Muscle layer of colon (tissue), 2 donors: ENCODE data around the gene PPFIA4.
A peak's percentile ranks its signal among the peaks of the same experiment; 100 is the strongest.
"Not testable (repeated sequence)": the region's sequence is repeated elsewhere in the genome, so short reads cannot be mapped to it uniquely, and the experiment has no call there.

Experiments
- H3K27ac ChIP-seq: one replicate; pipeline ENCODE4 v1.7.0; 2013; ENCODE audit warnings: low read depth, mild to moderate bottlenecking, low read length, moderate library complexity
- H3K27me3 ChIP-seq, 2 donors: one replicate each; pipeline ENCODE4 v1.7.0; 2013; ENCODE audit warnings: low read length in 2 of 2, mild to moderate bottlenecking in 2 of 2; ENCODE audit not compliant: insufficient read depth in 2 of 2, control insufficient read depth in 1 of 2
- H3K36me3 ChIP-seq: one replicate; pipeline ENCODE4 v1.7.0; 2013; ENCODE audit warnings: mild to moderate bottlenecking, low read length; ENCODE audit not compliant: insufficient read depth
- H3K4me1 ChIP-seq: one replicate; pipeline ENCODE4 v1.7.0; 2013; ENCODE audit warnings: mild to moderate bottlenecking, low read length; ENCODE audit not compliant: insufficient read depth
- H3K4me3 ChIP-seq, 2 donors: one replicate each; pipeline ENCODE4 v1.7.0; 2013; ENCODE audit warnings: low read length in 2 of 2, low read depth in 1 of 2, mild to moderate bottlenecking in 1 of 2, moderate library complexity in 1 of 2
- H3K9ac ChIP-seq: one replicate; pipeline ENCODE4 v1.7.0; 2013; ENCODE audit warnings: low read length
- H3K9me3 ChIP-seq: one replicate; pipeline ENCODE4 v1.7.0; 2013; ENCODE audit warnings: mild to moderate bottlenecking, low read length
- donor health status: abdominal sarcoma.
- donor health status: Adenocarcinoma of cecum.

PPFIA4 gene

GRCh38 chr1:203026031-203026665 is at the start of gene PPFIA4:
Gene PPFIA4, plus strand, starts transcription at chr1:203026491. Its CDS starts 12,518 bp downstream, at chr1:203039009.
- H3K4me3 ChIP-seq = peak within 1 kb of the TSS; percentile 75
- H3K36me3 ChIP-seq = peaks cover 25% of the 10 kb centered on the region
- no peaks in the 10 kb centered on the region for H3K27me3 ChIP-seq
- no peak within 1 kb of the TSS for H3K27ac ChIP-seq
- H3K4me1 ChIP-seq = peaks cover 33% of the 10 kb centered on the region
- no peaks in the 10 kb centered on the region for H3K9me3 ChIP-seq
- H3K9ac ChIP-seq = peak within 1 kb of the TSS; percentile 44

- H3K27ac ChIP-seq = no peak overlapping the region
- H3K9ac ChIP-seq = no peak overlapping the region
- no peaks in the 10 kb centered on the region for H3K9me3 ChIP-seq
- no peak overlapping the region for H3K4me3 ChIP-seq
- no peaks in the 10 kb centered on the region for H3K36me3 ChIP-seq
- no peaks in the 10 kb centered on the region for H3K27me3 ChIP-seq
- H3K4me1 ChIP-seq = no peaks in the 10 kb centered on the region
These were observed 49.7 kb upstream of the PPFIA4 start for GRCh38 chr1:202976633-202977032.

- H3K27me3 ChIP-seq = no peaks in the 10 kb centered on the region
- no peak overlapping the region for H3K4me3 ChIP-seq
- no peaks in the 10 kb centered on the region for H3K9me3 ChIP-seq
- H3K4me1 ChIP-seq = no peaks in the 10 kb centered on the region
- no peaks in the 10 kb centered on the region for H3K36me3 ChIP-seq
- no peak overlapping the region for H3K9ac ChIP-seq
- H3K27ac ChIP-seq = no peak overlapping the region
These were observed 46.8 kb upstream of the PPFIA4 start for GRCh38 chr1:202979459-202979858.

- Histone ChIP-seq H3K4me3 (no peak overlapping the region), H3K27me3 (no peaks in the 10 kb centered on the region), H3K36me3 (no peaks in the 10 kb centered on the region), H3K9ac (no peak overlapping the region), H3K4me1 (no peaks in the 10 kb centered on the region), H3K9me3 (no peaks in the 10 kb centered on the region), H3K27ac (no peak overlapping the region)
These were observed 44.4 kb upstream of the PPFIA4 start for GRCh38 chr1:202981939-202982338.

- H3K4me3 ChIP-seq = no peak overlapping the region
- no peaks in the 10 kb centered on the region for H3K27me3 ChIP-seq
- H3K4me1 ChIP-seq = no peaks in the 10 kb centered on the region
- H3K9me3 ChIP-seq = no peaks in the 10 kb centered on the region
- H3K27ac ChIP-seq = no peak overlapping the region
- H3K9ac ChIP-seq = no peak overlapping the region
- H3K36me3 ChIP-seq = no peaks in the 10 kb centered on the region
These were observed 43.4 kb upstream of the PPFIA4 start for GRCh38 chr1:202982715-202983430.

- H3K9ac ChIP-seq, H3K4me1 ChIP-seq, H3K36me3 ChIP-seq, H3K9me3 ChIP-seq, H3K27ac ChIP-seq, H3K4me3 ChIP-seq, H3K27me3 ChIP-seq: not testable (repeated sequence)
These were observed 40.2 kb upstream of the PPFIA4 start for GRCh38 chr1:202986120-202986519.

- H3K27me3 ChIP-seq = no peaks in the 10 kb centered on the region
- H3K9ac ChIP-seq = no peak overlapping the region
These were observed 39.0 kb upstream of the PPFIA4 start for GRCh38 chr1:202987255-202987654.

GRCh38 chr1:202987922-202988583 is 38.2 kb upstream of the PPFIA4 start:
- Histone ChIP-seq H3K4me3 (no peak overlapping the region), H3K27ac (no peak overlapping the region), H3K36me3 (no peaks in the 10 kb centered on the region), H3K4me1 (no peaks in the 10 kb centered on the region), H3K9me3 (no peaks in the 10 kb centered on the region), H3K27me3 (no peaks in the 10 kb centered on the region), H3K9ac (no peak overlapping the region)

More at GRCh38 chr1:202987255-202987654, 39.0 kb upstream of the PPFIA4 start:
- no peaks in the 10 kb centered on the region for H3K4me1 ChIP-seq
- H3K27ac ChIP-seq = no peak overlapping the region
- no peak overlapping the region for H3K4me3 ChIP-seq
- H3K9me3 ChIP-seq = no peaks in the 10 kb centered on the region
- no peaks in the 10 kb centered on the region for H3K36me3 ChIP-seq

- Histone ChIP-seq H3K9ac (no peak overlapping the region), H3K4me3 (no peak overlapping the region), H3K4me1 (no peaks in the 10 kb centered on the region), H3K27ac (no peak overlapping the region), H3K36me3 (no peaks in the 10 kb centered on the region), H3K27me3 (no peaks in the 10 kb centered on the region), H3K9me3 (no peaks in the 10 kb centered on the region)
These were observed 36.4 kb upstream of the PPFIA4 start for GRCh38 chr1:202989879-202990278.

GRCh38 chr1:202991112-202991511 is 35.2 kb upstream of the PPFIA4 start:
- no peaks in the 10 kb centered on the region for H3K36me3 ChIP-seq
- no peaks in the 10 kb centered on the region for H3K9me3 ChIP-seq
- no peak overlapping the region for H3K9ac ChIP-seq
- H3K27me3 ChIP-seq = no peaks in the 10 kb centered on the region
- H3K4me3 ChIP-seq = no peak overlapping the region
- no peaks in the 10 kb centered on the region for H3K4me1 ChIP-seq
- H3K27ac ChIP-seq = no peak overlapping the region

- no peaks in the 10 kb centered on the region for H3K36me3 ChIP-seq
- no peaks in the 10 kb centered on the region for H3K9me3 ChIP-seq
- H3K27ac ChIP-seq = no peak overlapping the region
- no peaks in the 10 kb centered on the region for H3K4me1 ChIP-seq
- H3K27me3 ChIP-seq = no peaks in the 10 kb centered on the region
- no peak overlapping the region for H3K4me3 ChIP-seq
- H3K9ac ChIP-seq = no peak overlapping the region
These were observed 31.5 kb upstream of the PPFIA4 start for GRCh38 chr1:202994756-202995155.
